Spleen (tissue), 7 donors: Measurements from ENCODE around the gene CELA1.

ENCODE experiments used
- POLR2A ChIP-seq, 3 donors: fragments of 450-650 bp; IDR thresholded peaks; one replicate each; pipeline ENCODE4 v1.5.1; 2017; ENCODE audit warnings: antibody characterized with exemption in 3 of 3, mild to moderate bottlenecking in 1 of 3
- TF ChIP-seq, protein P1 (sequence below), 11 experiments: fragments of 200-600 bp in 7 of 11; fragments of 450-650 bp in 4 of 11; sonication (generic) in 4 of 11; IDR thresholded peaks in 8 of 11; conservative IDR thresholded peaks in 3 of 11; 1 replicate in 7 of 11; 2 replicates in 4 of 11; pipeline versions ENCODE4 v1.4.0 to v1.8.0; 2016 to 2021; ENCODE audit warnings: antibody characterized with exemption in 11 of 11, inconsistent platforms in 4 of 11, mild to moderate bottlenecking in 1 of 11
- donor health status: DM: no; HTN: no; CAD: no; lungs with moderate emphysema.
- donor health status: DM: no; HTN: no; CAD: no.
- donor health status: DM: no; HTN: no; CAD: no.

DNA sequence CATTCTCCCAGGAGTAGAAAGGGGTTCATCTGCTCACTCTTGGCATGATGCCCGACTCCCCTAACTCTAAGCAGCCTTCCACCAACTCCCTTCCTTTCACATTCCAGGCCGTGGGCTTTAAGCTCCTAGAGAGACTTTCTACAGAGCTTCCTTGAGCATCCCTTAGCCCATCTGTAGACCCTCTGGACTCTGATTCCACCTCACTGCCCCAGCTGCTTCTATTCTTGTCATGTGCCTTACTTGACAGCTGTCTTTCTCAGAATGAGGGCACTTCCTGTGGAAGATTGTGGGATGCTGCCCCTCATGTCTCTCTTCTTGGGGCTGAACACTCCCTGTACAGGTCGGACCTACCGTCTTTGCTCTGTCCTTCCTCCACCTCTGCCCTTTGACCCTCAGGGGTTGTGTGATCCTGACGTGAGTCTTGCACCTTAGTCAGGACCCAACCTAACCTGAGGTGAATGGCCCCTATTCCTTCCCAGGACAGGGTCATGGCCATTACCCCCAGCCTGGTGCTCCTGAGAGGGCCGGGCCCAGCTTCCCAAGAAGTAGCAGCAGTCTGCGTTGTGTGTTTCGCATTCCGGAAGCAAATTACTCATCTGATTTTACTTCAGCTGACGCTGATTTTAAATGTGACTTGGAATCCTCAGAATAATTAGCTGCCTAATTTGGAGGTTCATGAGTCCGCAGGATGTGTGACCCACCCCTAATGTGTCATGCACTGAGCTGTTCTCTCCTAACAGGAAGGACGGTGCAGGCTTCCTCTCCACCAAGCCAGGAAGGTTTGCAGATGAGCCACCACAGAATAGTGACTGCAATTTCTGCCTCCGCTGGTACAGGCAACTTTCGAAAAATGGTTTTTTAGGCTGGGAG is 47.4 kb upstream of the CELA1 start:
- TF ChIP-seq, protein P1, sequence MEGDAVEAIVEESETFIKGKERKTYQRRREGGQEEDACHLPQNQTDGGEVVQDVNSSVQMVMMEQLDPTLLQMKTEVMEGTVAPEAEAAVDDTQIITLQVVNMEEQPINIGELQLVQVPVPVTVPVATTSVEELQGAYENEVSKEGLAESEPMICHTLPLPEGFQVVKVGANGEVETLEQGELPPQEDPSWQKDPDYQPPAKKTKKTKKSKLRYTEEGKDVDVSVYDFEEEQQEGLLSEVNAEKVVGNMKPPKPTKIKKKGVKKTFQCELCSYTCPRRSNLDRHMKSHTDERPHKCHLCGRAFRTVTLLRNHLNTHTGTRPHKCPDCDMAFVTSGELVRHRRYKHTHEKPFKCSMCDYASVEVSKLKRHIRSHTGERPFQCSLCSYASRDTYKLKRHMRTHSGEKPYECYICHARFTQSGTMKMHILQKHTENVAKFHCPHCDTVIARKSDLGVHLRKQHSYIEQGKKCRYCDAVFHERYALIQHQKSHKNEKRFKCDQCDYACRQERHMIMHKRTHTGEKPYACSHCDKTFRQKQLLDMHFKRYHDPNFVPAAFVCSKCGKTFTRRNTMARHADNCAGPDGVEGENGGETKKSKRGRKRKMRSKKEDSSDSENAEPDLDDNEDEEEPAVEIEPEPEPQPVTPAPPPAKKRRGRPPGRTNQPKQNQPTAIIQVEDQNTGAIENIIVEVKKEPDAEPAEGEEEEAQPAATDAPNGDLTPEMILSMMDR (IDR thresholded peaks at IDR 0.05 in 8 of 11, conservative IDR thresholded peaks at IDR 0.05 in 3 of 11): no peak
- TF ChIP-seq POLR2A (IDR thresholded peaks at IDR 0.05): no peak
